ENCODE data around the gene CNIH3. TPM values are rescaled to one million over a fixed set of nuclear protein-coding genes. Genes with fewer than 3 reads are reported as not detected.

The CNIH3 gene
- total RNA-seq, 3 donors from 2014 or later (not counting 1 experiment from before 2014, with no cell fraction given): 2.8 to 5.4 (median 5.0) TPM

GRCh38 chr1:224640587-224640986 lies 24.5 kb downstream of the CNIH3 start:
- no peak overlapping the region for H3K27ac ChIP-seq (ENCODE audit: low read length)
- WGBS (ENCODE audit: insufficient coverage): 58% methylated on average over 4 of the region's 4 CpGs
- no peaks in the 10 kb centered on the region for H3K27me3 Mint-ChIP-seq (ENCODE audit: low read depth in 2 of 2)
- H3K27me3 ChIP-seq (ENCODE audit: control insufficient read depth, insufficient read depth, low read length): no peaks in the 10 kb centered on the region
- no peak for TF ChIP-seq CTCF (IDR thresholded peaks at IDR 0.05)
- no peaks in the 10 kb centered on the region for H3K36me3 Mint-ChIP-seq
- ATAC-seq (no peak), DNase-seq (no peak)
- H3K36me3 ChIP-seq (ENCODE audit: control insufficient read depth, insufficient read depth, low read length): no peaks in the 10 kb centered on the region
- no peaks in the 10 kb centered on the region for H3K9me3 ChIP-seq (ENCODE audit: control insufficient read depth, insufficient read depth, low read length)
- intact Hi-C loops (cut with micrococcal nuclease): loop anchor here (10.0 kb wide), 1 partner anchor 126 kb away; no protein-coding TSS in a partner anchor
- no peak overlapping the region for H3K27ac Mint-ChIP-seq
- no peaks in the 10 kb centered on the region for H3K9me3 Mint-ChIP-seq
- peaks cover 9 to 12% of the 10 kb centered on the region in 2 donors for H3K4me1 Mint-ChIP-seq
- H3K4me3 Mint-ChIP-seq: no peak overlapping the region
- H3K4me3 ChIP-seq (ENCODE audit: low read length): no peak overlapping the region
- no peaks in the 10 kb centered on the region for H3K4me1 ChIP-seq (ENCODE audit: control insufficient read depth, insufficient read depth, low read length)

DNA sequence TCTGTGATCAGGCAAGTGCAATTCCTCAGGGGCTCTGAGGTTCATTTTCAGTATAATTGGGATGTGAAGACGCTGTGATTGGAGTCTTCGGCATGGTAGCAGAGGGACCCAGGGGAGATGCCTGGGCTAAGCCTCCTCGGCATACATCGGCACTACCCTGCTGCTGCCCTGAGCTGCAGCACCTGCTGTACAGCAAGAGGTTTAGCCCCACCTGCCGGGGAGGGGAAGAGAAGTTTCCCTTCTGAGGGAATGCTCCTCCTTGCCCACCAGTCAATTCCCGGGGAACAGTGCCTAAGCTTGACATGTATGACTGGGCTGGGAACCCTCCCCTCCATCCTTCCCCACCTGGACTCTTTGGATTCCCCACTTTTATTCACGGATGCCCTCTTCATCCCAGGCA lies 24.9 kb downstream of the CNIH3 start:
- Mint-ChIP-seq H3K27me3 (ENCODE audit: low read depth in 2 of 2) (no peaks in the 10 kb centered on the region), H3K4me1 (peaks cover 9 to 12% of the 10 kb centered on the region in 2 donors), H3K4me3 (no peak overlapping the region), H3K36me3 (no peaks in the 10 kb centered on the region), H3K9me3 (no peaks in the 10 kb centered on the region), H3K27ac (no peak overlapping the region)
- Histone ChIP-seq H3K9me3 (ENCODE audit: control insufficient read depth, insufficient read depth, low read length) (no peaks in the 10 kb centered on the region), H3K4me3 (ENCODE audit: low read length) (no peak overlapping the region), H3K27me3 (ENCODE audit: control insufficient read depth, insufficient read depth, low read length) (no peaks in the 10 kb centered on the region), H3K4me1 (ENCODE audit: control insufficient read depth, insufficient read depth, low read length) (no peaks in the 10 kb centered on the region), H3K36me3 (ENCODE audit: control insufficient read depth, insufficient read depth, low read length) (no peaks in the 10 kb centered on the region), H3K27ac (ENCODE audit: low read length) (no peak overlapping the region)
- ATAC-seq (no peak), DNase-seq (peak in 1 of 2 donors; percentile 23)
- WGBS (ENCODE audit: insufficient coverage): 70% methylated on average over 7 of the region's 7 CpGs
- no peak for TF ChIP-seq CTCF (IDR thresholded peaks at IDR 0.05)
- intact Hi-C loops (cut with micrococcal nuclease): loop anchor here (10.0 kb wide), 1 partner anchor 126 kb away; no protein-coding TSS in a partner anchor

- H3K4me1 ChIP-seq (ENCODE audit: control insufficient read depth, insufficient read depth, low read length): no peaks in the 10 kb centered on the region
- DNase-seq: no peak
- Mint-ChIP-seq H3K9me3 (no peaks in the 10 kb centered on the region), H3K36me3 (no peaks in the 10 kb centered on the region), H3K4me1 (peaks cover 0 to 4% of the 10 kb centered on the region in 2 donors), H3K27ac (no peak overlapping the region), H3K27me3 (ENCODE audit: low read depth in 2 of 2) (peaks cover under 1 to 4% of the 10 kb centered on the region in 2 donors), H3K4me3 (no peak overlapping the region)
- ATAC-seq: no peak
- H3K36me3 ChIP-seq (ENCODE audit: control insufficient read depth, insufficient read depth, low read length): no peaks in the 10 kb centered on the region
- no peaks in the 10 kb centered on the region for H3K9me3 ChIP-seq (ENCODE audit: control insufficient read depth, insufficient read depth, low read length)
- intact Hi-C loops (cut with micrococcal nuclease): loop anchor here (10.0 kb wide), 1 partner anchor 129 kb away; no protein-coding TSS in a partner anchor
- no peak overlapping the region for H3K27ac ChIP-seq (ENCODE audit: low read length)
- WGBS (ENCODE audit: insufficient coverage): 83% methylated on average over 5 of the region's 5 CpGs
- H3K4me3 ChIP-seq (ENCODE audit: low read length): no peak overlapping the region
- H3K27me3 ChIP-seq (ENCODE audit: control insufficient read depth, insufficient read depth, low read length): no peaks in the 10 kb centered on the region
- TF ChIP-seq CTCF (IDR thresholded peaks at IDR 0.05): no peak
These were observed 27.5 kb downstream of the CNIH3 start for GRCh38 chr1:224643653-224644052.
